ENCODE results near the gene NKAIN1.

NKAIN1 gene

GRCh38 chr1:31238986-31239613, 587 bp downstream of the NKAIN1 start (continued):
- TF ChIP-seq INSM2 (tag by site-specific recombination; IDR thresholded peaks at IDR 0.05) (no peak), ZNF621 (tag by site-specific recombination; IDR thresholded peaks at IDR 0.05) (no peak), ZNF214 (tag by site-specific recombination; IDR thresholded peaks at IDR 0.05; ENCODE audit: borderline replicate concordance) (no peak), KLF1 (tag by site-specific recombination; IDR thresholded peaks at IDR 0.05) (peak; percentile 100), REPIN1 (tag by site-specific recombination; IDR thresholded peaks at IDR 0.05; ENCODE audit: low read depth) (no peak), MZF1 (tag by site-specific recombination; IDR thresholded peaks at IDR 0.05; ENCODE audit: borderline replicate concordance) (no peak), YY2 (tag by site-specific recombination; IDR thresholded peaks at IDR 0.05) (no peak), ZNF221 (tag by site-specific recombination; IDR thresholded peaks at IDR 0.05; ENCODE audit: borderline replicate concordance) (no peak), KLF7 (tag by site-specific recombination; IDR thresholded peaks at IDR 0.05; ENCODE audit: borderline replicate concordance) (peak; percentile 80; the same call in 1 of the 2 replicates), ZSCAN30 (tag by site-specific recombination; IDR thresholded peaks at IDR 0.05) (no peak), ZNF335 (tag by site-specific recombination; conservative IDR thresholded peaks at IDR 0.05) (peak; percentile 89), ZNF600 (tag by site-specific recombination; IDR thresholded peaks at IDR 0.05) (peak; percentile 86), ZNF394 (tag by site-specific recombination; IDR thresholded peaks at IDR 0.05; ENCODE audit: borderline replicate concordance) (peak; percentile 25; the same call in 1 of the 2 replicates), ZNF707 (tag by site-specific recombination; IDR thresholded peaks at IDR 0.05) (no peak), KLF10 (tag by site-specific recombination; IDR thresholded peaks at IDR 0.05) (no peak), KLF8 (tag by site-specific recombination; IDR thresholded peaks at IDR 0.05) (peak; percentile 91), ZBTB17 (tag by site-specific recombination; IDR thresholded peaks at IDR 0.05) (peak; percentile 80; the same call in 1 of the 2 replicates), ZNF558 (tag by site-specific recombination; IDR thresholded peaks at IDR 0.05) (no peak), ZBTB21 (tag by site-specific recombination; IDR thresholded peaks at IDR 0.05) (no peak), ZNF24 (tag by site-specific recombination; IDR thresholded peaks at IDR 0.05) (no peak), ZNF837 (tag by site-specific recombination; IDR thresholded peaks at IDR 0.05) (no peak; the same call in 1 of the 2 replicates), ZNF223 (tag by site-specific recombination; IDR thresholded peaks at IDR 0.05) (no peak)
- TF ChIP-seq, protein P1, sequence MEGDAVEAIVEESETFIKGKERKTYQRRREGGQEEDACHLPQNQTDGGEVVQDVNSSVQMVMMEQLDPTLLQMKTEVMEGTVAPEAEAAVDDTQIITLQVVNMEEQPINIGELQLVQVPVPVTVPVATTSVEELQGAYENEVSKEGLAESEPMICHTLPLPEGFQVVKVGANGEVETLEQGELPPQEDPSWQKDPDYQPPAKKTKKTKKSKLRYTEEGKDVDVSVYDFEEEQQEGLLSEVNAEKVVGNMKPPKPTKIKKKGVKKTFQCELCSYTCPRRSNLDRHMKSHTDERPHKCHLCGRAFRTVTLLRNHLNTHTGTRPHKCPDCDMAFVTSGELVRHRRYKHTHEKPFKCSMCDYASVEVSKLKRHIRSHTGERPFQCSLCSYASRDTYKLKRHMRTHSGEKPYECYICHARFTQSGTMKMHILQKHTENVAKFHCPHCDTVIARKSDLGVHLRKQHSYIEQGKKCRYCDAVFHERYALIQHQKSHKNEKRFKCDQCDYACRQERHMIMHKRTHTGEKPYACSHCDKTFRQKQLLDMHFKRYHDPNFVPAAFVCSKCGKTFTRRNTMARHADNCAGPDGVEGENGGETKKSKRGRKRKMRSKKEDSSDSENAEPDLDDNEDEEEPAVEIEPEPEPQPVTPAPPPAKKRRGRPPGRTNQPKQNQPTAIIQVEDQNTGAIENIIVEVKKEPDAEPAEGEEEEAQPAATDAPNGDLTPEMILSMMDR (tag by site-specific recombination; IDR thresholded peaks at IDR 0.05): no peak
- TF ChIP-seq, protein P2, sequence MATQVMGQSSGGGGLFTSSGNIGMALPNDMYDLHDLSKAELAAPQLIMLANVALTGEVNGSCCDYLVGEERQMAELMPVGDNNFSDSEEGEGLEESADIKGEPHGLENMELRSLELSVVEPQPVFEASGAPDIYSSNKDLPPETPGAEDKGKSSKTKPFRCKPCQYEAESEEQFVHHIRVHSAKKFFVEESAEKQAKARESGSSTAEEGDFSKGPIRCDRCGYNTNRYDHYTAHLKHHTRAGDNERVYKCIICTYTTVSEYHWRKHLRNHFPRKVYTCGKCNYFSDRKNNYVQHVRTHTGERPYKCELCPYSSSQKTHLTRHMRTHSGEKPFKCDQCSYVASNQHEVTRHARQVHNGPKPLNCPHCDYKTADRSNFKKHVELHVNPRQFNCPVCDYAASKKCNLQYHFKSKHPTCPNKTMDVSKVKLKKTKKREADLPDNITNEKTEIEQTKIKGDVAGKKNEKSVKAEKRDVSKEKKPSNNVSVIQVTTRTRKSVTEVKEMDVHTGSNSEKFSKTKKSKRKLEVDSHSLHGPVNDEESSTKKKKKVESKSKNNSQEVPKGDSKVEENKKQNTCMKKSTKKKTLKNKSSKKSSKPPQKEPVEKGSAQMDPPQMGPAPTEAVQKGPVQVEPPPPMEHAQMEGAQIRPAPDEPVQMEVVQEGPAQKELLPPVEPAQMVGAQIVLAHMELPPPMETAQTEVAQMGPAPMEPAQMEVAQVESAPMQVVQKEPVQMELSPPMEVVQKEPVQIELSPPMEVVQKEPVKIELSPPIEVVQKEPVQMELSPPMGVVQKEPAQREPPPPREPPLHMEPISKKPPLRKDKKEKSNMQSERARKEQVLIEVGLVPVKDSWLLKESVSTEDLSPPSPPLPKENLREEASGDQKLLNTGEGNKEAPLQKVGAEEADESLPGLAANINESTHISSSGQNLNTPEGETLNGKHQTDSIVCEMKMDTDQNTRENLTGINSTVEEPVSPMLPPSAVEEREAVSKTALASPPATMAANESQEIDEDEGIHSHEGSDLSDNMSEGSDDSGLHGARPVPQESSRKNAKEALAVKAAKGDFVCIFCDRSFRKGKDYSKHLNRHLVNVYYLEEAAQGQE (tag by site-specific recombination; IDR thresholded peaks at IDR 0.05): no peak
- TF ChIP-seq, protein P3, sequence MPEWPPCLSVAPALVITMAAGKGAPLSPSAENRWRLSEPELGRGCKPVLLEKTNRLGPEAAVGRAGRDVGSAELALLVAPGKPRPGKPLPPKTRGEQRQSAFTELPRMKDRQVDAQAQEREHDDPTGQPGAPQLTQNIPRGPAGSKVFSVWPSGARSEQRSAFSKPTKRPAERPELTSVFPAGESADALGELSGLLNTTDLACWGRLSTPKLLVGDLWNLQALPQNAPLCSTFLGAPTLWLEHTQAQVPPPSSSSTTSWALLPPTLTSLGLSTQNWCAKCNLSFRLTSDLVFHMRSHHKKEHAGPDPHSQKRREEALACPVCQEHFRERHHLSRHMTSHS (tag by site-specific recombination; IDR thresholded peaks at IDR 0.05): no peak
- TF ChIP-seq, protein P4, sequence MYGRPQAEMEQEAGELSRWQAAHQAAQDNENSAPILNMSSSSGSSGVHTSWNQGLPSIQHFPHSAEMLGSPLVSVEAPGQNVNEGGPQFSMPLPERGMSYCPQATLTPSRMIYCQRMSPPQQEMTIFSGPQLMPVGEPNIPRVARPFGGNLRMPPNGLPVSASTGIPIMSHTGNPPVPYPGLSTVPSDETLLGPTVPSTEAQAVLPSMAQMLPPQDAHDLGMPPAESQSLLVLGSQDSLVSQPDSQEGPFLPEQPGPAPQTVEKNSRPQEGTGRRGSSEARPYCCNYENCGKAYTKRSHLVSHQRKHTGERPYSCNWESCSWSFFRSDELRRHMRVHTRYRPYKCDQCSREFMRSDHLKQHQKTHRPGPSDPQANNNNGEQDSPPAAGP (tag by site-specific recombination; IDR thresholded peaks at IDR 0.05): peak; percentile 82
- TF ChIP-seq, protein P5, sequence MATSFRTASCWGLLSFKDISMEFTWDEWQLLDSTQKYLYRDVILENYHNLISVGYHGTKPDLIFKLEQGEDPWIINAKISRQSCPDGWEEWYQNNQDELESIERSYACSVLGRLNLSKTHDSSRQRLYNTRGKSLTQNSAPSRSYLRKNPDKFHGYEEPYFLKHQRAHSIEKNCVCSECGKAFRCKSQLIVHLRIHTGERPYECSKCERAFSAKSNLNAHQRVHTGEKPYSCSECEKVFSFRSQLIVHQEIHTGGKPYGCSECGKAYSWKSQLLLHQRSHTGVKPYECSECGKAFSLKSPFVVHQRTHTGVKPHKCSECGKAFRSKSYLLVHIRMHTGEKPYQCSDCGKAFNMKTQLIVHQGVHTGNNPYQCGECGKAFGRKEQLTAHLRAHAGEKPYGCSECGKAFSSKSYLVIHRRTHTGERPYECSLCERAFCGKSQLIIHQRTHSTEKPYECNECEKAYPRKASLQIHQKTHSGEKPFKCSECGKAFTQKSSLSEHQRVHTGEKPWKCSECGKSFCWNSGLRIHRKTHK (tag by site-specific recombination; IDR thresholded peaks at IDR 0.05): no peak

All from HEK293 (cell line).